ENCODE data around the gene CLEC6A. TPM values are rescaled to one million over a fixed set of nuclear protein-coding genes. Genes with fewer than 3 reads are reported as not detected.
"Not testable (repeated sequence)": the region's sequence is repeated elsewhere in the genome, so short reads cannot be mapped to it uniquely, and the experiment has no call there.

Gene CLEC6A
- polyA plus RNA-seq (ENCODE audit: insufficient read depth in 1 of 5, insufficient read length in 5 of 5, low replicate concordance in 1 of 5): not detected
- long read RNA-seq, donor 1: 0 reads
- long read RNA-seq, donor 2: 0 reads
- long read RNA-seq, donor 3: 0 reads
- long read RNA-seq, donor 4: 0 reads
- long read RNA-seq, donor 5: 0 reads
- long read RNA-seq, donor 6: 0 reads
- long read RNA-seq, donor 7: 0 reads
- long read RNA-seq, donor 8: 0 reads

DNA sequence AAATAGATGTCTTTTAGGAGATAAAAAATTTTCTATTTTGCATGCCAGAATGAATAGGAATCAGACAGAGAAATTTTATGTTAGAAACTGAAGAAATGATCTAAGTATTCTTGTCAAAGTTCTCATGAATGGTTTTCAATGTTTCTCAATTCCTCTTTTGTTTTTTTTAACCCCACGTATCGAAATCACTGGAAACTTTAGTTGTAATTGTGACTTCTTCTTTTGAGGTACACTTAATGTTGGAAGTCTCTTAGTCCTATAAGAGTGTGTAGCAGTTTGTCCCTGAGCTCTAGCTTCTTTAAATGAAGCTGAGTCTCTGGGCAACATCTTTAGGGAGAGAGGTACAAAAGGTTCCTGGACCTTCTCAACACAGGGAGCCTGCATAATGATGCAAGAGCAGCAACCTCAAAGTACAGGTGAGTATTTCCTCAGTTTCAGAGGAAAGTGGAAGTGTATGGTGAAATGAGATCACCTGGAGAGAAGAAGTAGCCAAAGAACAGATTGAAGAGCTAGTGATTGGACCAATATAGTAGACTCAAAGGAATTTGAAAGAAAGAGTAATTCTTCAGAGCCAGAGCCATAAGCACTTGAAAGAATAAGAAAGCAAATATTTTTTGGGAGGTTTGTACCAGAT, at the start of gene CLEC6A:
Gene CLEC6A, plus strand, starts transcription at position 236 of the 634 bp plus-strand sequence. Its CDS starts 150 bp downstream, at position 386.
- no peak for DNase-seq

DNA sequence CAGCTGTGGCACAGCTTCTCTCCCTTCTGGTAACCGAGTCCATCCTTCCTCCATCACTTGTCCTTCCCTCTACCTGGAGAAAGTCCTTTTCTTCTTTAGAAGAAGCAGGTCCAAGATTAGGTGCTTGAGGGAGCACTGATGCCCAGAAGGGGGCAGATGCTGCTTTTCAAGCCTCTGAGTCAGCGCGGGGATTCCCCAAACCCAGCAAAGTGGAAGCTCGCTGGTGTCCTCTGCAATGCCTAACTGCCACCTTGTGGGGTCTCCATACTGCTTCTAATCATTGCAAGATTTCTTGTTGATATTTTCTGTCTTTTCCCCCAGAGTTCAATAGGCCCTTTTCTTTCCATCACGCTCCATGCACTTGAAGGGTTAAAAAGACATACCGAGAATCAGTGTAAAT, 36.2 kb upstream of the CLEC6A start:
- DNase-seq: not testable (repeated sequence)

DNA sequence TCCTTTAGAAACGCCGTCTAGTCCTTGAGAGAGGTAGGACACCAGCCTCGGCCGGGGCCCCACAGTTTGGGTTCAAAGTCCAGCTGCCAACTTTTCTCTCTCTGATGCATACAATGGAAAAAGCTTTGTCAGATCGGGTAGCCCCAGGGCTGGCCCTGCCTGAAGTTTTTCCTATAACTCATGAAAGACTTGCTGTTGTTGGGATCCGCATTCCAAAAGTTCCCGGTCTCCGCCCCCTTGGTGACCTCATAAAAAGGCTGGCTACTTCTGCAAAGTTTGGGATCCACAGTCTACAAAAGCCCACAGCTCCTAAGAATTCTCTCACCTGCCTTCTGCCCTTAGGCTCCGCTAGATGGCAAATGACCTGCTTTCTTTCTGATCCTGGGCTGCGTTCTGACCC, 35.3 kb upstream of the CLEC6A start:
- DNase-seq: no peak

- DNase-seq: not testable (repeated sequence)
These were observed 11.1 kb upstream of the CLEC6A start for GRCh38 chr12:8444536-8445278.

GRCh38 chr12:8445731-8446130, 10.0 kb upstream of the CLEC6A start:
- no peak for DNase-seq

GRCh38 chr12:8446642-8447547, 8.9 kb upstream of the CLEC6A start:
- no peak for DNase-seq

GRCh38 chr12:8449355-8449859, 6.4 kb upstream of the CLEC6A start:
- DNase-seq: no peak

GRCh38 chr12:8452036-8452435, 3.7 kb upstream of the CLEC6A start:
- no peak for DNase-seq

- DNase-seq: no peak
These were observed 2.7 kb upstream of the CLEC6A start for GRCh38 chr12:8453021-8453513.

DNA sequence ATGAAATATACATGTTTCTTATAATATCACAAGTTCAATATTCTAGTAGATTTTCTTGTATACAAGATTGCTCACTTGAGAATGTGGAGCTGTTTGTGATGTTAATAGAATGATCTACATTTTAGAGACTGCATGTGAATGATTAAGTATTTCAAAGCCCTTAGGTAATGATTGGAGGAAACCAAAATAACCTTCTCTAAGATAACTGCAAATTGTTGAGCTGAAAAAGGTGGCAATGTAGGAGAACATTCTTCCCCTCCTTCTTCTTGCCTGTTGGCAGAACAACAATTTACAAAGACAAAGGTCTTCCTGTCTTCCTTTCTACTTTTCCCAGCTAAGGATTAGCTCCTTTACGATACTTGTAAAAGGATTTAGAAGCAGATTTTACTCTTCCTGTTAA, 2.0 kb upstream of the CLEC6A start:
- DNase-seq: no peak

GRCh38 chr12:8455271-8455670, 491 bp upstream of the CLEC6A start:
- DNase-seq: no peak

GRCh38 chr12:8461426-8461825, 5.7 kb downstream of the CLEC6A start:
- no peak for DNase-seq

- no peak for DNase-seq
These were observed 9.7 kb downstream of the CLEC6A start for GRCh38 chr12:8465301-8465996.

DNA sequence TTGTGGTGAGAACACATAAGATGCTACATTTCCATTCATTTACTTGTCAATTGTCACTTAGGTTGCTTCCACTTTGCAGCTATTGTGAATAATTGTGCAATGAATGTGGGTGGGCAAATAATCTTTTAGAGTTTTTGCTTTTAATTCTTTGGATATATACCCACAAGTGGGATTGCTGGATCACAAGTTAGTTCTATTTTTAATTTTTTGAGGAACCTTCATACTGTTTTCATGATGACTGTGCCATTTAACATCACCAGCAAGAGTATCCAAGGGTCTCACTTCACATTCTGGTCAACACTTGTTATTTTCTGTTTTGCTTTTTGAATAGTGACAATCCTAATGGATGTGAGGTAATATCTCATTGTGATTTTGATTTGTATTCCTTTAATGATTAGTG, 10.5 kb downstream of the CLEC6A start:
- DNase-seq: no peak

- no peak for DNase-seq
These were observed 15.3 kb downstream of the CLEC6A start for GRCh38 chr12:8471090-8471489.

- no peak for DNase-seq
These were observed 19.9 kb downstream of the CLEC6A start for GRCh38 chr12:8475508-8476203.

- no peak for DNase-seq
These were observed 26.9 kb downstream of the CLEC6A start for GRCh38 chr12:8482571-8483061.

DNA sequence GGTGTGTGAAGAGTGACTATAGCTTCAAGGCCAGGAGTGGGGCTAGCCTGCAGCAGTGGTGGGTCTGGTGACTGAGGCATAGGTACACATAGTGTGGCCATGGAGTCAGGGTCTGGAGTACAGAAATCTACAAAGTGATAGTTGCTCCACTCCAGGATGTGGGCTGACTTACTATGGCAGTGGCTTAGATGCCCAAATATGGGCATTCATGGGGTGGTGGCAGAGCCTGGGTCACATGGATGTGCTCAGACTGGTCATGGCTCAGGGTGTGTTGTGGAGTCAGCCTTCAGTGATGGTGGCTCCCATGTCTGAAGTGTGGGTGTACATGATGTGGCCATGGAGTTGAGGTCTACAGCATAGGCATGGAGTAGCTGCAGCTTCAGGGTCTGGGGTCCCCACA, 27.3 kb downstream of the CLEC6A start:
- no peak for DNase-seq

GRCh38 chr12:8491646-8492530, 36.1 kb downstream of the CLEC6A start:
- no peak for DNase-seq

All from right lung (tissue), 10 donors.